ENCODE data around the gene TTC12. TPM values are rescaled to one million over a fixed set of nuclear protein-coding genes. Genes with fewer than 3 reads are reported as not detected.

TTC12 gene
- polyA plus RNA-seq, 1 of the 3 experiments (the other 2 are of a cell fraction): 15.1 TPM

DNA sequence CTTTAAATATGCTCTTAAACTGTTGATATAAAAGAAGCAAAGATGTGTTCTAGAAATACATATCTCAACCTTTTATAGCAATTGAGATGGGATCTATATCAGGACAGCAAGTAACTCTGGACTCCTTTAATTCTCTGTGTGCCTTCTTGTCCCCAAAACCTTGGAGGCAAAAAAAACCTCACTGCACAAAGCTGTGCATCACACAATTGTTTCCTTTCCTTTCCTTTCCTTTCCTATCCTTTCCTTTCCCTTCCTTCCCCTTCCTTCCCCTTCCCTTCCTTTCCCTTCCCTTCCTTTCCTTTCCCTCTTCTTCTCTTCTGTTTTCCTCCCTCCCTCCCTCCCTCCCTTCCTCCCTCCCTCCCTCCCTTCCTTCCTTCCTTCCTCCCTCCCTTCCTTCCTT lies 9.5 kb upstream of the TTC12 start:
- Histone ChIP-seq H3K9me3 (no peaks in the 10 kb centered on the region), H3F3A (replicated peaks; ENCODE audit: insufficient read depth) (no peaks in the 10 kb centered on the region), H3K9ac (no peak overlapping the region), H3K4me2 (no peak overlapping the region), H3K9me2 (no peaks in the 10 kb centered on the region), H3K36me3 (replicated peaks in 1 of 2; ENCODE audit: control insufficient read depth in 1 of 2, insufficient read depth in 2 of 2, low read length in 1 of 2) (no peaks in the 10 kb centered on the region), H3K4me3 (ENCODE audit: low read depth in 2 of 2, low read length in 1 of 2) (no peak overlapping the region), H3K79me2 (ENCODE audit: insufficient read depth) (no peaks in the 10 kb centered on the region), H3K27me3 (ENCODE audit: insufficient read depth) (no peaks in the 10 kb centered on the region), H2AFZ (ENCODE audit: low read depth) (no peak overlapping the region), H4K20me1 (ENCODE audit: insufficient read depth) (no peaks in the 10 kb centered on the region), H3K27ac (ENCODE audit: low read depth in 2 of 2, low read length in 1 of 2) (no peak overlapping the region), H3K4me1 (ENCODE audit: control insufficient read depth in 1 of 2, insufficient read depth in 2 of 2, low read depth in 1 of 2, low read length in 1 of 2) (peaks cover 0 to 2% of the 10 kb centered on the region in 2 experiments; a peak in 1 of 4 replicates)
- DNase-seq: no peak
- ChIA-PET POLR2A (interaction anchor here (0.7 kb wide), 1 partner anchor 286 kb away, joined by 4 read pairs; no protein-coding TSS in a partner anchor), CTCF (interaction anchor here (0.6 to 4.0 kb wide), 24 partner anchors 8 to 1612 kb away, joined by 3 to 66 read pairs (median 4); partner anchors contain the start of gene TTC12)
- TF ChIP-seq JUND (IDR thresholded peaks at IDR 0.05) (no peak), RAD21 (IDR thresholded peaks at IDR 0.05; ENCODE audit: low read length) (no peak), TAF1 (IDR thresholded peaks at IDR 0.05; ENCODE audit: borderline replicate concordance, low read depth, low read length) (no peak), YY1 (IDR thresholded peaks at IDR 0.05; ENCODE audit: low read depth) (no peak), MXI1 (IDR thresholded peaks at IDR 0.05; ENCODE audit: low read depth, low read length) (no peak), EP300 (IDR thresholded peaks at IDR 0.05; ENCODE audit: borderline replicate concordance in 1 of 2, low read depth in 1 of 2, low read length in 1 of 2) (no peak), NFIC (IDR thresholded peaks at IDR 0.05; ENCODE audit: borderline replicate concordance) (no peak), POLR2AphosphoS5 (IDR thresholded peaks at IDR 0.05; ENCODE audit: low read depth, low read length) (no peak), SMC3 (IDR thresholded peaks at IDR 0.05; ENCODE audit: low read depth, low read length) (no peak)
- TF ChIP-seq, protein P1, sequence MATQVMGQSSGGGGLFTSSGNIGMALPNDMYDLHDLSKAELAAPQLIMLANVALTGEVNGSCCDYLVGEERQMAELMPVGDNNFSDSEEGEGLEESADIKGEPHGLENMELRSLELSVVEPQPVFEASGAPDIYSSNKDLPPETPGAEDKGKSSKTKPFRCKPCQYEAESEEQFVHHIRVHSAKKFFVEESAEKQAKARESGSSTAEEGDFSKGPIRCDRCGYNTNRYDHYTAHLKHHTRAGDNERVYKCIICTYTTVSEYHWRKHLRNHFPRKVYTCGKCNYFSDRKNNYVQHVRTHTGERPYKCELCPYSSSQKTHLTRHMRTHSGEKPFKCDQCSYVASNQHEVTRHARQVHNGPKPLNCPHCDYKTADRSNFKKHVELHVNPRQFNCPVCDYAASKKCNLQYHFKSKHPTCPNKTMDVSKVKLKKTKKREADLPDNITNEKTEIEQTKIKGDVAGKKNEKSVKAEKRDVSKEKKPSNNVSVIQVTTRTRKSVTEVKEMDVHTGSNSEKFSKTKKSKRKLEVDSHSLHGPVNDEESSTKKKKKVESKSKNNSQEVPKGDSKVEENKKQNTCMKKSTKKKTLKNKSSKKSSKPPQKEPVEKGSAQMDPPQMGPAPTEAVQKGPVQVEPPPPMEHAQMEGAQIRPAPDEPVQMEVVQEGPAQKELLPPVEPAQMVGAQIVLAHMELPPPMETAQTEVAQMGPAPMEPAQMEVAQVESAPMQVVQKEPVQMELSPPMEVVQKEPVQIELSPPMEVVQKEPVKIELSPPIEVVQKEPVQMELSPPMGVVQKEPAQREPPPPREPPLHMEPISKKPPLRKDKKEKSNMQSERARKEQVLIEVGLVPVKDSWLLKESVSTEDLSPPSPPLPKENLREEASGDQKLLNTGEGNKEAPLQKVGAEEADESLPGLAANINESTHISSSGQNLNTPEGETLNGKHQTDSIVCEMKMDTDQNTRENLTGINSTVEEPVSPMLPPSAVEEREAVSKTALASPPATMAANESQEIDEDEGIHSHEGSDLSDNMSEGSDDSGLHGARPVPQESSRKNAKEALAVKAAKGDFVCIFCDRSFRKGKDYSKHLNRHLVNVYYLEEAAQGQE (IDR thresholded peaks at IDR 0.05; ENCODE audit: low read depth, low read length): no peak
- TF ChIP-seq, protein P2, sequence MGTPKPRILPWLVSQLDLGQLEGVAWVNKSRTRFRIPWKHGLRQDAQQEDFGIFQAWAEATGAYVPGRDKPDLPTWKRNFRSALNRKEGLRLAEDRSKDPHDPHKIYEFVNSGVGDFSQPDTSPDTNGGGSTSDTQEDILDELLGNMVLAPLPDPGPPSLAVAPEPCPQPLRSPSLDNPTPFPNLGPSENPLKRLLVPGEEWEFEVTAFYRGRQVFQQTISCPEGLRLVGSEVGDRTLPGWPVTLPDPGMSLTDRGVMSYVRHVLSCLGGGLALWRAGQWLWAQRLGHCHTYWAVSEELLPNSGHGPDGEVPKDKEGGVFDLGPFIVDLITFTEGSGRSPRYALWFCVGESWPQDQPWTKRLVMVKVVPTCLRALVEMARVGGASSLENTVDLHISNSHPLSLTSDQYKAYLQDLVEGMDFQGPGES (IDR thresholded peaks at IDR 0.05; ENCODE audit: low read depth, low read length): no peak
- TF ChIP-seq, protein P3, sequence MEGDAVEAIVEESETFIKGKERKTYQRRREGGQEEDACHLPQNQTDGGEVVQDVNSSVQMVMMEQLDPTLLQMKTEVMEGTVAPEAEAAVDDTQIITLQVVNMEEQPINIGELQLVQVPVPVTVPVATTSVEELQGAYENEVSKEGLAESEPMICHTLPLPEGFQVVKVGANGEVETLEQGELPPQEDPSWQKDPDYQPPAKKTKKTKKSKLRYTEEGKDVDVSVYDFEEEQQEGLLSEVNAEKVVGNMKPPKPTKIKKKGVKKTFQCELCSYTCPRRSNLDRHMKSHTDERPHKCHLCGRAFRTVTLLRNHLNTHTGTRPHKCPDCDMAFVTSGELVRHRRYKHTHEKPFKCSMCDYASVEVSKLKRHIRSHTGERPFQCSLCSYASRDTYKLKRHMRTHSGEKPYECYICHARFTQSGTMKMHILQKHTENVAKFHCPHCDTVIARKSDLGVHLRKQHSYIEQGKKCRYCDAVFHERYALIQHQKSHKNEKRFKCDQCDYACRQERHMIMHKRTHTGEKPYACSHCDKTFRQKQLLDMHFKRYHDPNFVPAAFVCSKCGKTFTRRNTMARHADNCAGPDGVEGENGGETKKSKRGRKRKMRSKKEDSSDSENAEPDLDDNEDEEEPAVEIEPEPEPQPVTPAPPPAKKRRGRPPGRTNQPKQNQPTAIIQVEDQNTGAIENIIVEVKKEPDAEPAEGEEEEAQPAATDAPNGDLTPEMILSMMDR (IDR thresholded peaks at IDR 0.05): no peak
- TF ChIP-seq, protein P4, sequence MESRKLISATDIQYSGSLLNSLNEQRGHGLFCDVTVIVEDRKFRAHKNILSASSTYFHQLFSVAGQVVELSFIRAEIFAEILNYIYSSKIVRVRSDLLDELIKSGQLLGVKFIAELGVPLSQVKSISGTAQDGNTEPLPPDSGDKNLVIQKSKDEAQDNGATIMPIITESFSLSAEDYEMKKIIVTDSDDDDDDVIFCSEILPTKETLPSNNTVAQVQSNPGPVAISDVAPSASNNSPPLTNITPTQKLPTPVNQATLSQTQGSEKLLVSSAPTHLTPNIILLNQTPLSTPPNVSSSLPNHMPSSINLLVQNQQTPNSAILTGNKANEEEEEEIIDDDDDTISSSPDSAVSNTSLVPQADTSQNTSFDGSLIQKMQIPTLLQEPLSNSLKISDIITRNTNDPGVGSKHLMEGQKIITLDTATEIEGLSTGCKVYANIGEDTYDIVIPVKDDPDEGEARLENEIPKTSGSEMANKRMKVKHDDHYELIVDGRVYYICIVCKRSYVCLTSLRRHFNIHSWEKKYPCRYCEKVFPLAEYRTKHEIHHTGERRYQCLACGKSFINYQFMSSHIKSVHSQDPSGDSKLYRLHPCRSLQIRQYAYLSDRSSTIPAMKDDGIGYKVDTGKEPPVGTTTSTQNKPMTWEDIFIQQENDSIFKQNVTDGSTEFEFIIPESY (IDR thresholded peaks at IDR 0.05; ENCODE audit: borderline replicate concordance, low read depth): no peak
